Measurements from ENCODE around the gene C1orf198.
A peak's percentile ranks its signal among the peaks of the same experiment; 100 is the strongest.

Gene C1orf198

GRCh38 chr1:230867903-230868735, at the start of gene C1orf198:
Gene C1orf198, minus strand, starts transcription at chr1:230868521. Its CDS starts 9 bp downstream, at chr1:230868512.
- peaks cover 31% of the 10 kb centered on the region for H3K4me1 Mint-ChIP-seq
- H3K27me3 Mint-ChIP-seq, result peaks cover 47% of the 10 kb centered on the region
- peak within 1 kb of the TSS; percentile 90 for H3K27ac Mint-ChIP-seq
- H3K4me3 Mint-ChIP-seq, result peak within 1 kb of the TSS; percentile 92 to 94
- DNase-seq, result peak; percentile 65 to 69
- no peaks in the 10 kb centered on the region for H3K9me3 Mint-ChIP-seq
- ATAC-seq, result peak; percentile 88

GRCh38 chr1:230917284-230918135, 49.2 kb upstream of the C1orf198 start:
- Mint-ChIP-seq H3K27ac (no peak overlapping the region), H3K4me3 (no peak overlapping the region), H3K27me3 (no peaks in the 10 kb centered on the region), H3K4me1 (peaks cover 13% of the 10 kb centered on the region), H3K9me3 (no peaks in the 10 kb centered on the region)
- DNase-seq (peak; percentile 49 to 56), ATAC-seq (peak; percentile 66)

- Mint-ChIP-seq H3K4me1 (peaks cover 13% of the 10 kb centered on the region), H3K9me3 (no peaks in the 10 kb centered on the region), H3K4me3 (no peak overlapping the region), H3K27me3 (no peaks in the 10 kb centered on the region), H3K27ac (no peak overlapping the region)
- no peak for ATAC-seq
- DNase-seq, result no peak
Measured at GRCh38 chr1:230916587-230917283, 48.4 kb upstream of the C1orf198 start.

GRCh38 chr1:230915078-230915477, 46.8 kb upstream of the C1orf198 start:
- H3K4me3 Mint-ChIP-seq, result no peak overlapping the region
- H3K9me3 Mint-ChIP-seq, result no peaks in the 10 kb centered on the region
- no peak for ATAC-seq
- H3K27me3 Mint-ChIP-seq, result no peaks in the 10 kb centered on the region
- DNase-seq, result no peak
- peaks cover 13% of the 10 kb centered on the region for H3K4me1 Mint-ChIP-seq
- H3K27ac Mint-ChIP-seq, result no peak overlapping the region

- H3K9me3 Mint-ChIP-seq, result no peaks in the 10 kb centered on the region
- no peak for ATAC-seq
- peaks cover 13% of the 10 kb centered on the region for H3K4me1 Mint-ChIP-seq
- H3K27me3 Mint-ChIP-seq, result no peaks in the 10 kb centered on the region
- no peak for DNase-seq
- H3K4me3 Mint-ChIP-seq, result no peak overlapping the region
- peak overlapping the region in 1 of 2 donors; percentile 83 for H3K27ac Mint-ChIP-seq
Measured at GRCh38 chr1:230913496-230913895, 45.2 kb upstream of the C1orf198 start.

- peaks cover 10% of the 10 kb centered on the region for H3K4me1 Mint-ChIP-seq
- H3K27ac Mint-ChIP-seq, result no peak overlapping the region
- H3K4me3 Mint-ChIP-seq, result no peak overlapping the region
- ATAC-seq (no peak), DNase-seq (no peak)
- H3K27me3 Mint-ChIP-seq, result no peaks in the 10 kb centered on the region
- H3K9me3 Mint-ChIP-seq, result no peaks in the 10 kb centered on the region
Measured at GRCh38 chr1:230910755-230911117, 42.4 kb upstream of the C1orf198 start.

GRCh38 chr1:230909974-230910754, 41.8 kb upstream of the C1orf198 start:
- H3K4me1 Mint-ChIP-seq, result peaks cover 5% of the 10 kb centered on the region
- no peaks in the 10 kb centered on the region for H3K27me3 Mint-ChIP-seq
- no peak for ATAC-seq
- DNase-seq, result no peak
- no peak overlapping the region for H3K4me3 Mint-ChIP-seq
- H3K27ac Mint-ChIP-seq, result no peak overlapping the region
- no peaks in the 10 kb centered on the region for H3K9me3 Mint-ChIP-seq

GRCh38 chr1:230907472-230908205, 39.3 kb upstream of the C1orf198 start:
- H3K4me1 Mint-ChIP-seq, result no peaks in the 10 kb centered on the region

GRCh38 chr1:230906226-230906625, 37.9 kb upstream of the C1orf198 start:
- no peak overlapping the region for H3K4me3 Mint-ChIP-seq
- H3K9me3 Mint-ChIP-seq, result no peaks in the 10 kb centered on the region
- no peaks in the 10 kb centered on the region for H3K4me1 Mint-ChIP-seq
- DNase-seq (no peak), ATAC-seq (no peak)
- no peak overlapping the region for H3K27ac Mint-ChIP-seq
- H3K27me3 Mint-ChIP-seq, result no peaks in the 10 kb centered on the region

More at GRCh38 chr1:230907472-230908205, 39.3 kb upstream of the C1orf198 start:
- Mint-ChIP-seq H3K27me3 (no peaks in the 10 kb centered on the region), H3K27ac (peak overlapping the region in 1 of 2 donors; percentile 31), H3K4me3 (no peak overlapping the region), H3K9me3 (no peaks in the 10 kb centered on the region)
- ATAC-seq, result no peak
- DNase-seq, result no peak

GRCh38 chr1:230905733-230906132, 37.4 kb upstream of the C1orf198 start:
- no peak for DNase-seq
- Mint-ChIP-seq H3K4me1 (no peaks in the 10 kb centered on the region), H3K27ac (peak overlapping the region in 1 of 2 donors; percentile 20), H3K4me3 (no peak overlapping the region), H3K27me3 (no peaks in the 10 kb centered on the region), H3K9me3 (no peaks in the 10 kb centered on the region)
- no peak for ATAC-seq

- Mint-ChIP-seq H3K27me3 (no peaks in the 10 kb centered on the region), H3K9me3 (no peaks in the 10 kb centered on the region), H3K4me3 (no peak overlapping the region), H3K27ac (no peak overlapping the region), H3K4me1 (no peaks in the 10 kb centered on the region)
- DNase-seq (no peak), ATAC-seq (no peak)
Measured at GRCh38 chr1:230902349-230902923, 34.1 kb upstream of the C1orf198 start.

GRCh38 chr1:230901671-230902070, 33.4 kb upstream of the C1orf198 start:
- H3K4me1 Mint-ChIP-seq, result no peaks in the 10 kb centered on the region
- no peaks in the 10 kb centered on the region for H3K27me3 Mint-ChIP-seq
- no peak for DNase-seq
- no peaks in the 10 kb centered on the region for H3K9me3 Mint-ChIP-seq
- no peak for ATAC-seq
- H3K4me3 Mint-ChIP-seq, result no peak overlapping the region
- no peak overlapping the region for H3K27ac Mint-ChIP-seq

GRCh38 chr1:230900984-230901383, 32.7 kb upstream of the C1orf198 start:
- H3K9me3 Mint-ChIP-seq, result no peaks in the 10 kb centered on the region
- peak overlapping the region in 1 of 2 donors; percentile 44 for H3K27ac Mint-ChIP-seq
- H3K4me1 Mint-ChIP-seq, result no peaks in the 10 kb centered on the region
- DNase-seq (no peak), ATAC-seq (no peak)
- no peak overlapping the region for H3K4me3 Mint-ChIP-seq
- no peaks in the 10 kb centered on the region for H3K27me3 Mint-ChIP-seq

GRCh38 chr1:230899841-230900251, 31.5 kb upstream of the C1orf198 start:
- H3K4me1 Mint-ChIP-seq, result no peaks in the 10 kb centered on the region
- no peaks in the 10 kb centered on the region for H3K27me3 Mint-ChIP-seq
- H3K27ac Mint-ChIP-seq, result no peak overlapping the region
- no peak overlapping the region for H3K4me3 Mint-ChIP-seq
- ATAC-seq (no peak), DNase-seq (no peak)
- H3K9me3 Mint-ChIP-seq, result no peaks in the 10 kb centered on the region
